Skeletal muscle satellite cell (primary cell): ENCODE data around the gene PHACTR3.

Experiments used
- H3K27me3 ChIP-seq: 2 replicates; pipeline ENCODE4 v1.7.0; 2013; ENCODE audit warnings: low read length; ENCODE audit not compliant: control insufficient read depth, insufficient read depth
- H3K36me3 ChIP-seq: 2 replicates; pipeline ENCODE4 v1.7.0; 2013; ENCODE audit warnings: mild to moderate bottlenecking, control low read depth, low read length; ENCODE audit not compliant: insufficient read depth
- H3K4me1 ChIP-seq: 2 replicates; pipeline ENCODE4 v1.7.0; 2013; ENCODE audit warnings: low read length; ENCODE audit not compliant: control insufficient read depth, insufficient read depth
- H3K4me2 ChIP-seq: 2 replicates; pipeline ENCODE4 v1.7.0; 2013; ENCODE audit warnings: mild to moderate bottlenecking, low read length
- H3K4me3 ChIP-seq: 2 replicates; pipeline ENCODE4 v1.7.0; 2013; ENCODE audit warnings: low read length
- H3K9ac ChIP-seq: 2 replicates; pipeline ENCODE4 v1.7.0; 2013; ENCODE audit warnings: mild to moderate bottlenecking, low read depth, low read length, moderate library complexity
- H3K9me3 ChIP-seq: replicated peaks from 2 replicates; pipeline ENCODE4 v1.7.0; 2013; ENCODE audit warnings: mild to moderate bottlenecking, control low read depth, low read length

The PHACTR3 gene

GRCh38 chr20:59682603-59683002, 78.3 kb downstream of the PHACTR3 start:
- no peaks in the 10 kb centered on the region for H3K36me3 ChIP-seq
- no peaks in the 10 kb centered on the region for H3K4me1 ChIP-seq
- no peak overlapping the region for H3K4me3 ChIP-seq
- no peaks in the 10 kb centered on the region for H3K27me3 ChIP-seq
- no peaks in the 10 kb centered on the region for H3K9me3 ChIP-seq
- no peak overlapping the region for H3K4me2 ChIP-seq
- no peak overlapping the region for H3K9ac ChIP-seq

GRCh38 chr20:59683181-59683580, 78.8 kb downstream of the PHACTR3 start:
- Histone ChIP-seq H3K9me3 (no peaks in the 10 kb centered on the region), H3K27me3 (no peaks in the 10 kb centered on the region), H3K4me3 (no peak overlapping the region), H3K36me3 (no peaks in the 10 kb centered on the region), H3K4me1 (no peaks in the 10 kb centered on the region), H3K9ac (no peak overlapping the region), H3K4me2 (no peak overlapping the region)

- Histone ChIP-seq H3K36me3 (no peaks in the 10 kb centered on the region), H3K4me2 (no peak overlapping the region), H3K9me3 (no peaks in the 10 kb centered on the region), H3K9ac (no peak overlapping the region), H3K4me1 (no peaks in the 10 kb centered on the region), H3K27me3 (no peaks in the 10 kb centered on the region), H3K4me3 (no peak overlapping the region)
These were observed 80.4 kb downstream of the PHACTR3 start for GRCh38 chr20:59684685-59685242.

GRCh38 chr20:59686404-59687346, 82.3 kb downstream of the PHACTR3 start:
- Histone ChIP-seq H3K36me3 (no peaks in the 10 kb centered on the region), H3K9me3 (no peaks in the 10 kb centered on the region), H3K4me2 (no peak overlapping the region), H3K9ac (no peak overlapping the region), H3K4me1 (no peaks in the 10 kb centered on the region), H3K4me3 (no peak overlapping the region), H3K27me3 (no peaks in the 10 kb centered on the region)

- H3K4me3 ChIP-seq = no peak overlapping the region
- no peaks in the 10 kb centered on the region for H3K36me3 ChIP-seq
- H3K4me2 ChIP-seq = no peak overlapping the region
- no peaks in the 10 kb centered on the region for H3K27me3 ChIP-seq
- no peaks in the 10 kb centered on the region for H3K4me1 ChIP-seq
- H3K9ac ChIP-seq = no peak overlapping the region
- H3K9me3 ChIP-seq = no peaks in the 10 kb centered on the region
These were observed 84.0 kb downstream of the PHACTR3 start for GRCh38 chr20:59688356-59688755.

- Histone ChIP-seq H3K36me3 (no peaks in the 10 kb centered on the region), H3K9me3 (no peaks in the 10 kb centered on the region), H3K4me3 (no peak overlapping the region), H3K4me1 (no peaks in the 10 kb centered on the region), H3K4me2 (no peak overlapping the region), H3K9ac (no peak overlapping the region), H3K27me3 (no peaks in the 10 kb centered on the region)
These were observed 84.7 kb downstream of the PHACTR3 start for GRCh38 chr20:59688999-59689398.

- H3K4me1 ChIP-seq = no peaks in the 10 kb centered on the region
- H3K9ac ChIP-seq = no peak overlapping the region
- no peaks in the 10 kb centered on the region for H3K9me3 ChIP-seq
- no peak overlapping the region for H3K4me3 ChIP-seq
- no peaks in the 10 kb centered on the region for H3K36me3 ChIP-seq
- H3K4me2 ChIP-seq = no peak overlapping the region
- no peaks in the 10 kb centered on the region for H3K27me3 ChIP-seq
These were observed 85.8 kb downstream of the PHACTR3 start for GRCh38 chr20:59690101-59690500.

GRCh38 chr20:59690976-59691375, 86.6 kb downstream of the PHACTR3 start:
- Histone ChIP-seq H3K4me3 (no peak overlapping the region), H3K36me3 (no peaks in the 10 kb centered on the region), H3K9ac (no peak overlapping the region), H3K27me3 (no peaks in the 10 kb centered on the region), H3K4me1 (no peaks in the 10 kb centered on the region), H3K4me2 (no peak overlapping the region), H3K9me3 (no peaks in the 10 kb centered on the region)

- H3K9ac ChIP-seq = no peak overlapping the region
- no peaks in the 10 kb centered on the region for H3K36me3 ChIP-seq
- H3K4me3 ChIP-seq = no peak overlapping the region
- no peaks in the 10 kb centered on the region for H3K27me3 ChIP-seq
- no peaks in the 10 kb centered on the region for H3K4me1 ChIP-seq
- H3K4me2 ChIP-seq = no peak overlapping the region
- no peaks in the 10 kb centered on the region for H3K9me3 ChIP-seq
These were observed 87.8 kb downstream of the PHACTR3 start for GRCh38 chr20:59692139-59692538.

GRCh38 chr20:59693587-59693986, 89.2 kb downstream of the PHACTR3 start:
- no peaks in the 10 kb centered on the region for H3K9me3 ChIP-seq
- H3K4me1 ChIP-seq = no peaks in the 10 kb centered on the region
- H3K4me3 ChIP-seq = no peak overlapping the region
- H3K9ac ChIP-seq = no peak overlapping the region
- H3K36me3 ChIP-seq = no peaks in the 10 kb centered on the region
- H3K27me3 ChIP-seq = no peaks in the 10 kb centered on the region
- no peak overlapping the region for H3K4me2 ChIP-seq

- Histone ChIP-seq H3K9me3 (no peaks in the 10 kb centered on the region), H3K4me2 (no peak overlapping the region), H3K4me1 (no peaks in the 10 kb centered on the region), H3K4me3 (no peak overlapping the region), H3K36me3 (no peaks in the 10 kb centered on the region), H3K27me3 (no peaks in the 10 kb centered on the region), H3K9ac (no peak overlapping the region)
These were observed 92.1 kb downstream of the PHACTR3 start for GRCh38 chr20:59696476-59696875.

- Histone ChIP-seq H3K4me2 (no peak overlapping the region), H3K4me1 (no peaks in the 10 kb centered on the region), H3K9ac (no peak overlapping the region), H3K27me3 (no peaks in the 10 kb centered on the region), H3K4me3 (no peak overlapping the region), H3K9me3 (no peaks in the 10 kb centered on the region), H3K36me3 (no peaks in the 10 kb centered on the region)
These were observed 92.7 kb downstream of the PHACTR3 start for GRCh38 chr20:59697068-59697467.
